Ascending aorta (tissue), 2 donors: Measurements from ENCODE around the gene PTPRCAP. TPM values are rescaled to one million over a fixed set of nuclear protein-coding genes. Genes with fewer than 3 reads are reported as not detected.
"Not testable (repeated sequence)": the region's sequence is repeated elsewhere in the genome, so short reads cannot be mapped to it uniquely, and the experiment has no call there.

Source experiments
- DNase-seq, 2 donors: peaks; one replicate each; pipeline ENCODE4 v3.0.0-alpha.2; 2019; ENCODE audit warnings: low spot score in 2 of 2
- H3K27ac ChIP-seq, 2 donors: fragments of 200-600 bp; sonication (generic); one replicate each; pipeline ENCODE4 v1.5.1; 2016 to 2017; ENCODE audit warnings: mild to moderate bottlenecking in 1 of 2
- H3K27me3 ChIP-seq: fragments of 200-600 bp; sonication (generic); one replicate; pipeline ENCODE4 v1.5.1; 2017
- H3K36me3 ChIP-seq, 2 donors: fragments of 200-600 bp; sonication (generic); one replicate each; pipeline ENCODE4 v1.5.1; 2016
- H3K4me1 ChIP-seq, 2 donors: fragments of 200-600 bp; sonication (generic); one replicate each; pipeline ENCODE4 v1.5.1; 2016 to 2017; ENCODE audit warnings: mild to moderate bottlenecking in 1 of 2
- H3K4me3 ChIP-seq, 2 donors: fragments of 200-600 bp; sonication (generic); one replicate each; pipeline ENCODE4 v1.5.1; 2016 to 2017; ENCODE audit warnings: mild to moderate bottlenecking in 1 of 2
- H3K9me3 ChIP-seq, 2 donors: fragments of 200-600 bp; sonication (generic); one replicate each; pipeline ENCODE4 v1.5.1; 2016
- intact Hi-C: fragments of 100-400 bp; cut with DNase I; formaldehyde crosslinking; loops from one replicate; pipeline ENCODE4 v1.15.1; 2023
- total RNA-seq: library from RNA; depleted of rRNA; stranded (reverse); fragments of >200 nt; gene quantifications from one replicate; pipeline ENCODE4 v1.1.0, GENCODE V29; 2016
- TF ChIP-seq, protein P1 (sequence below), 3 experiments: fragments of 200-600 bp in 2 of 3; fragments of 450-650 bp in 1 of 3; sonication (generic) in 2 of 3; IDR thresholded peaks; one replicate each; pipeline ENCODE4 v1.5.1; 2016 to 2019; ENCODE audit warnings: antibody characterized with exemption in 3 of 3, mild to moderate bottlenecking in 1 of 3, moderate library complexity in 1 of 3

The PTPRCAP gene
- total RNA-seq, 1 donor from 2014 or later = 26.6 TPM

DNA sequence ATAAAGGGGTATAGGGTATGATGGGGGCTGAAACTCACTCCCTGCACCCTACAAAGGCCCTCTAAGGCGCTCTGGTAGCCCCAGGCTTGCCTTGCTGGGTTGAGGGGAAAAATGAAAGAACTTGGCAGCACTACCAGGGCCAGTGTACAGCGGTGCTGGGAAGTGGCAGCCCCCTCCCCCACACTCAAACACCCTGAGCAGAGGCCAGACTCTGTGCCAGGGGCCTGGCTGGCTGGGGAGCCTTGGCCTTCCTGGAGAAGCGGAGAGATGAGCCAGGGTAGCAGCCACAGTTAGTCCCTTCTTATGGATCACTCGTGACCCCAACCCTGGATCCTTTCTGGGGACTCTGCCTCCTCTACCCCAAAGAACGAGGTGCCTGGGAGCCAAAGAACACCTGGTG lies 28.9 kb upstream of the PTPRCAP start:
- Histone ChIP-seq H3K27ac (peak overlapping the region; percentile 35 to 94), H3K27me3 (no peaks in the 10 kb centered on the region), H3K9me3 (no peaks in the 10 kb centered on the region), H3K4me1 (peaks cover 5 to 25% of the 10 kb centered on the region in 2 donors), H3K4me3 (no peak overlapping the region), H3K36me3 (no peaks in the 10 kb centered on the region)
- DNase-seq = no peak
- intact Hi-C loops = no loop called here
- TF ChIP-seq, protein P1, sequence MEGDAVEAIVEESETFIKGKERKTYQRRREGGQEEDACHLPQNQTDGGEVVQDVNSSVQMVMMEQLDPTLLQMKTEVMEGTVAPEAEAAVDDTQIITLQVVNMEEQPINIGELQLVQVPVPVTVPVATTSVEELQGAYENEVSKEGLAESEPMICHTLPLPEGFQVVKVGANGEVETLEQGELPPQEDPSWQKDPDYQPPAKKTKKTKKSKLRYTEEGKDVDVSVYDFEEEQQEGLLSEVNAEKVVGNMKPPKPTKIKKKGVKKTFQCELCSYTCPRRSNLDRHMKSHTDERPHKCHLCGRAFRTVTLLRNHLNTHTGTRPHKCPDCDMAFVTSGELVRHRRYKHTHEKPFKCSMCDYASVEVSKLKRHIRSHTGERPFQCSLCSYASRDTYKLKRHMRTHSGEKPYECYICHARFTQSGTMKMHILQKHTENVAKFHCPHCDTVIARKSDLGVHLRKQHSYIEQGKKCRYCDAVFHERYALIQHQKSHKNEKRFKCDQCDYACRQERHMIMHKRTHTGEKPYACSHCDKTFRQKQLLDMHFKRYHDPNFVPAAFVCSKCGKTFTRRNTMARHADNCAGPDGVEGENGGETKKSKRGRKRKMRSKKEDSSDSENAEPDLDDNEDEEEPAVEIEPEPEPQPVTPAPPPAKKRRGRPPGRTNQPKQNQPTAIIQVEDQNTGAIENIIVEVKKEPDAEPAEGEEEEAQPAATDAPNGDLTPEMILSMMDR (IDR thresholded peaks at IDR 0.05) = no peak

DNA sequence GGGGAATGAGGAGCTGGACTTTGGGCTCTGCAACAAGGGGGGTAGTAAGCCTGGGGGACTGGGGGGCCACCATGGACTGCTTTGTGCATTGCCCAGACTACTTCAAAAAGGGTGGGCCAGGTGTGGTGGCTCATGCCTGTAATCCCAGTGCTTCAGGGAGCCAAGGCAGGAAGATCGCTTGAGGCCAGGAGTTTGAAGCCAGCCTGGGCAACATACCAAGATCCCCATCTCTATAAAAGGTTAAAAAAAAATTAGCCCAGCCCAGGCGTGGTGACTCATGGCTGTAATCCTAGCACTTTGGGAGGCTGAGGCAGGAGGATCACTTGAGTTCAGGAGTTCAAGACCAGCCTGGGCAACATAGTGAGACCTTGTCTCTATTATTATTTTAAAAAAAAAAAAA lies 28.0 kb upstream of the PTPRCAP start:
- intact Hi-C loops, H3K9me3 ChIP-seq, DNase-seq, H3K27me3 ChIP-seq, H3K36me3 ChIP-seq: not testable (repeated sequence)
- Histone ChIP-seq H3K27ac (peak overlapping the region; percentile 90 to 94), H3K4me1 (peaks cover 5 to 25% of the 10 kb centered on the region in 2 donors), H3K4me3 (peak overlapping the region; percentile 60 to 70)

DNA sequence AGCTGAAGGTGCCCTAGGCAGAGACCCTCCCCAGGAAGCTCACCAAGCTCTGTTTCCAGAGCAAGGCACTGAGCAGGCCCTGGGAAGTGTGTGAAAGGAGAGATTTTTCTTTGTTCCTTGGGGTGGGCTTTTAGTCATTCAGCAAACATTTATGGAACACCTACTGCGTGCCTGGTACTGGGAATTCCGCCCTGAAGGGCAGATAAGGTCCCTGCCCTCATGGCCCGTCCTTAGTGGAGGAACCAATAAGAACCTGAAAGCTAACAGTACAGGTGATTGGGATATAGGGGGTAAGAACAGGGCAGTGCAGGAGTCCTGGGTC lies 27.7 kb upstream of the PTPRCAP start:
- no peaks in the 10 kb centered on the region for H3K9me3 ChIP-seq
- DNase-seq = no peak
- intact Hi-C loops = no loop called here
- peak overlapping the region; percentile 90 to 94 for H3K27ac ChIP-seq
- H3K27me3 ChIP-seq = no peaks in the 10 kb centered on the region
- H3K4me1 ChIP-seq = peaks cover 5 to 25% of the 10 kb centered on the region in 2 donors
- TF ChIP-seq, protein P1 (IDR thresholded peaks at IDR 0.05) = no peak
- H3K36me3 ChIP-seq = no peaks in the 10 kb centered on the region
- peak overlapping the region; percentile 60 to 70 for H3K4me3 ChIP-seq

DNA sequence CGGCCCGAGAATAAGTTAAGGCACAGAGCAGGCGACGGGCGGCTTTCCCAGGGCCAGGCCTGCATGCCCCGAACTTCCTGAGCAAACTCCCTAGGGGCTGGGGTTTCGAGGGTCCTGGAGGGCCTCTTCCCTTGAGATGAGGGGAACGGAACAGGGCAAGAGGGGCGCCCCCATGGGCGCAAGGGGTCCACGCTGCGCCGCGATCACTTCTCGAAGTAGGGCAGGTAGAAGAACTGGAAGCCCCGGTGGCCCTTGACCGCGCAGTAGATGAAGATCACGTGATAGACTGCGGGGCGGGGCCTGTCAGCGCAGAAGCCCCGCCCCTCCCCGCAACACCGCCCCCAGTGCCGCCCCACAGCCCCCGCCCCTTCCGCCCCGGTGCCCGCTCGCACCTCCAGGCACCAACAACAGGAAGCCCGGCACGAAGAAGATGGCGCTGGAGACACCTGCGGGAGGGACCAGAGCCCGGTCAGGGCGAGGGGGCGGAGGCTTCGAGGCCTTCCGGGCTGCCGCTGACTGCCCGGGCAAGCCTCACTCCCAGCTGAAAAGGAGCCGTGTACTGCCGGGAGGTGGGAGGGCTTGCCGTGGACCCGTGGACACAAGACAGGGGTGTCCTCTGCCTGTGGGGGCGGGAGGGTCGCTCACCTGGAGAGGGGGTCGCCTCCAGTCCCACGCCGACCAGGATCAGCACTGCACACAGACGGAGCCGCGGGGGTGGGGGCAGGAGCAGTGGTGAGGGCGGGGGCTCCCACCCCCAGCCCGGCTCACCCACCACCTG lies 27.1 kb upstream of the PTPRCAP start:
- DNase-seq = peak; percentile 59 to 92
- Histone ChIP-seq H3K9me3 (no peaks in the 10 kb centered on the region), H3K27me3 (no peaks in the 10 kb centered on the region), H3K4me3 (peak overlapping the region; percentile 60 to 70), H3K4me1 (peaks cover 5 to 25% of the 10 kb centered on the region in 2 donors), H3K27ac (peak overlapping the region; percentile 90 to 94), H3K36me3 (no peaks in the 10 kb centered on the region)
- TF ChIP-seq, protein P1 (IDR thresholded peaks at IDR 0.05) = no peak
- intact Hi-C loops = no loop called here

DNA sequence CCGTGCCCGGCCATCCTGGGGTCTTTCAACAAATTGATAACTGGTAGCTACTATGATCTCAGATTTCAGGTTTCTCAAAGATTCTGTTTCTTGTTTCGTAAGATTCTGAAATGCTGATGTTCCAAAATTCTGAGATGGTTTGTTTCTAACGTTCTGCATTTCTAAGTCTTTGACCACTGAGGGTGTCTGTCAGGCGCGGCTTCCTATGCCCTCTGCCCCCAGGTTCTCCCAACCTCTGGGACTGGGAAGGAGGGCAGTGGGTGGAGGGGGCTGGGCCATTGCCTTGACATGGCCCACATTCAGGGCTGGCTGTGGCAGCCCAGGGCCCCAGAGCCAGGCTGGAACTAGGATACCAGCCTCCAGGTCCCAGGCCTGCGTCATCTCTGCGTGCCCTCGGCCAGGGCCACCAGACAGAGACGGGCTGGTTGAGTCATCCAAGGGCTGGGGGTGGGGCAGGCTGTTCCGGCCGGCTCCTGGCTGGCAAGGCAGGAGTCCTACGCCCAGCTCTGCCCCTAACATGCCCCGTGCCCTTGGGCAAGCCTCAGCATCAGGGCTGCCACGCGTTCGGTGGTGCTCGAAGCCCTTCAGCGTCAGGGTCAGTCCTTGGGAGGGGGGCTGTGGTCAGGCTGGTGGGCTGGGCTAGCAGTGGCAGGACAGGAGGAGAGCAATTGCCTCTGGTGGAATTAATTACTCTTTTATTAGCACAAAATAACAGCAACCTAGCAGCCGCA lies 26.4 kb upstream of the PTPRCAP start:
- H3K27me3 ChIP-seq = no peaks in the 10 kb centered on the region
- peaks cover 5 to 25% of the 10 kb centered on the region in 2 donors for H3K4me1 ChIP-seq
- H3K27ac ChIP-seq = peak overlapping the region; percentile 90 to 94
- peak overlapping the region; percentile 60 to 70 for H3K4me3 ChIP-seq
- intact Hi-C loops = no loop called here
- TF ChIP-seq, protein P1 (IDR thresholded peaks at IDR 0.05) = no peak
- H3K36me3 ChIP-seq = no peaks in the 10 kb centered on the region
- peak; percentile 51 to 84 for DNase-seq
- H3K9me3 ChIP-seq = no peaks in the 10 kb centered on the region

DNA sequence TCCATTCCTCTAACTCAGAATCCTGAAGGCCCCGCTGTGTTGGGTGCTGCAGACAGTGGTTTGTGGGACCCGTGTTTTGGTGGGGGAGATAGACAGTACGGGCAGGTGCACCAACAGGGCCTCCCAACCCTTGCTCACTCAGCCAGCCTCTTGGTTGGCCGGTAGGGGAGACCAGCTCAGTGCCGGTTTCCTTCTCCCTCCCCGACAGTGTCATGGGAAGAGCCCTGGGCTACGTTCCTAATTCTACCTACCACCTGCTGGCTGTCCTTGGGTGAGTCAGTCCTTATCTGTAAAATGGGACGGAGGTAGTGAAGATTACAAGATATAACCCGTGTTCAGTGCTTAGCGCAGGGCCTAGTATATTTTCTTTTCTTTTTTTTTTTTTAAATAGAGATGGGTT lies 25.7 kb upstream of the PTPRCAP start:
- TF ChIP-seq, protein P1 (IDR thresholded peaks at IDR 0.05) = no peak
- Histone ChIP-seq H3K27ac (peak overlapping the region; percentile 90 to 94), H3K27me3 (no peaks in the 10 kb centered on the region), H3K4me1 (peaks cover 5 to 22% of the 10 kb centered on the region in 2 donors), H3K36me3 (no peaks in the 10 kb centered on the region), H3K4me3 (no peak overlapping the region), H3K9me3 (no peaks in the 10 kb centered on the region)
- intact Hi-C loops = no loop called here
- no peak for DNase-seq
